H1 (cell line): ENCODE measurements around the gene ITGB8. TPM values are rescaled to one million over a fixed set of nuclear protein-coding genes. Genes with fewer than 3 reads are reported as not detected.

Experiments
- ASH2L ChIP-seq: fragments of 200-600, 300-600 bp; sonication (generic); IDR thresholded peaks from one replicate; pipeline ENCODE4 v1.7.1; 2017; ENCODE audit warnings: low read length
- BACH1 ChIP-seq: IDR thresholded peaks from 2 replicates; pipeline ENCODE4 v1.6.1; 2012; ENCODE audit warnings: low read length, improper control_type of control experiment
- CTCF ChIP-seq, 3 experiments: IDR thresholded peaks; 1 replicate in 2 of 3; 2 replicates in 1 of 3; pipeline versions ENCODE4 v1.5.1 to v1.6.1; 2011; ENCODE audit warnings: low read length in 3 of 3, mild to moderate bottlenecking in 3 of 3, inconsistent platforms in 2 of 3, low read depth in 1 of 3, moderate library complexity in 1 of 3; ENCODE audit not compliant: insufficient read depth in 1 of 3; ENCODE audit errors: control extremely low read depth in 1 of 3
- HDAC6 ChIP-seq: IDR thresholded peaks from one replicate; pipeline ENCODE4 v1.7.1; 2012; ENCODE audit warnings: low read depth, mild to moderate bottlenecking, inconsistent platforms, low read length, moderate library complexity
- SRF ChIP-seq: IDR thresholded peaks from 2 replicates; pipeline ENCODE4 v1.6.1; 2011; ENCODE audit warnings: mild to moderate bottlenecking, low read depth, low read length, moderate library complexity
- TAF1 ChIP-seq: IDR thresholded peaks from 2 replicates; pipeline ENCODE4 v1.6.1; 2011; ENCODE audit warnings: mild to moderate bottlenecking, low read depth, low read length
- TAF7 ChIP-seq: optimal IDR thresholded peaks from 2 replicates; pipeline ENCODE3; 2011; ENCODE audit warnings: low read depth, mild to moderate bottlenecking, inconsistent platforms, low read length, moderate library complexity, borderline replicate concordance
- polyA plus RNA-seq, 7 experiments: library from polyadenylated mRNA; depleted of rRNA in 3 of 7; stranded (reverse) in 5 of 7; unstranded in 2 of 7; fragments of >200 nt in 5 of 7; fragments of 200-250 nt in 2 of 7; gene quantifications; 1 replicate in 5 of 7; 2 replicates in 1 of 7; 4 replicates in 1 of 7; pipeline versions ENCODE4 v1.2.1 to v1.2.3, GENCODE V29; 2011 to 2013; ENCODE audit warnings: missing spikeins in 2 of 7, mixed read lengths in 2 of 7
- total RNA-seq: library from RNA; stranded (reverse); fragmentation: NEBNext Ultra II Directional; extraction: Animal tissue kit (Norgen Biotek cat#: 25700); gene quantifications from 2 replicates; pipeline ENCODE4 v1.2.1, GENCODE V29; 2021

Gene ITGB8
- total and polyA plus RNA-seq, 2 of the 8 experiments (the other 6 are each of a cell fraction or from before 2014, with no cell fraction given) = 1.2 to 3.6 TPM

- no peak for TF ChIP-seq SRF
- TF ChIP-seq TAF1 = no peak
- TF ChIP-seq BACH1 = no peak
- no peak for TF ChIP-seq TAF7
- TF ChIP-seq CTCF (IDR thresholded peaks at IDR 0.05; ENCODE audit: control extremely low read depth in 1 of 3, insufficient read depth in 1 of 3, low read depth in 1 of 3, low read length in 3 of 3) = no peak
- TF ChIP-seq ASH2L = no peak
- TF ChIP-seq HDAC6 = no peak
Observed at GRCh38 chr7:20399521-20399920, 68.8 kb downstream of the ITGB8 start (continued).
